ENCODE results near the gene COL6A5. TPM values are rescaled to one million over a fixed set of nuclear protein-coding genes. Genes with fewer than 3 reads are reported as not detected.

Gene COL6A5
- total and polyA plus RNA-seq, 9 of the 15 experiments (the other 6 are each of a cell fraction or from before 2014, with no cell fraction given) = 1.5 to 9.7 (median 5.6) TPM

DNA sequence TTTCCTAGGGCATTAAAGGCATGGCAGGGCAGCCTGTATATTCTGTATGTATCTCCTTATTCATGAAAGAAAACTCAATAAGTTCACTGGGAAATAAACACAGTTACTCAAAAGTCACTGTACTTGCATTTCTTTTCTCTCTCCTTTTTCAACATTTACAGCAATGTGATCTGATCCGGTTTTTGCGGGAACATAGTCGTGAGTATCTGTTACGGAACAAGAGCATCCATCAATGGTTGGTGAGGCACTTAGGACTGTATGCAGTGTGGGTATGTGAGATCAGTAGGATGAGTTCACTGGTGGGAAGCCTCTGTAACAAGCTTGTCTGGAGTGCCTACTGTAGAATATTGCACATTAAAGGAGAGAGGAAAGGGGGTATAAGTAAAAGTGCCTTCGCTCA, 80.7 kb downstream of the COL6A5 start (continued):
- TF ChIP-seq ILK (tag; IDR thresholded peaks at IDR 0.05; ENCODE audit: borderline replicate concordance, low read depth) (no peak), EGR1 (conservative IDR thresholded peaks at IDR 0.05) (no peak)
- TF ChIP-seq, protein P1, sequence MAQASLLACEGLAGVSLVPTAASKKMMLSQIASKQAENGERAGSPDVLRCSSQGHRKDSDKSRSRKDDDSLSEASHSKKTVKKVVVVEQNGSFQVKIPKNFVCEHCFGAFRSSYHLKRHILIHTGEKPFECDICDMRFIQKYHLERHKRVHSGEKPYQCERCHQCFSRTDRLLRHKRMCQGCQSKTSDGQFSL (CRISPR knock-in tag; IDR thresholded peaks at IDR 0.05) = no peak
- TF ChIP-seq, protein P1 (tag; IDR thresholded peaks at IDR 0.05) = no peak

DNA sequence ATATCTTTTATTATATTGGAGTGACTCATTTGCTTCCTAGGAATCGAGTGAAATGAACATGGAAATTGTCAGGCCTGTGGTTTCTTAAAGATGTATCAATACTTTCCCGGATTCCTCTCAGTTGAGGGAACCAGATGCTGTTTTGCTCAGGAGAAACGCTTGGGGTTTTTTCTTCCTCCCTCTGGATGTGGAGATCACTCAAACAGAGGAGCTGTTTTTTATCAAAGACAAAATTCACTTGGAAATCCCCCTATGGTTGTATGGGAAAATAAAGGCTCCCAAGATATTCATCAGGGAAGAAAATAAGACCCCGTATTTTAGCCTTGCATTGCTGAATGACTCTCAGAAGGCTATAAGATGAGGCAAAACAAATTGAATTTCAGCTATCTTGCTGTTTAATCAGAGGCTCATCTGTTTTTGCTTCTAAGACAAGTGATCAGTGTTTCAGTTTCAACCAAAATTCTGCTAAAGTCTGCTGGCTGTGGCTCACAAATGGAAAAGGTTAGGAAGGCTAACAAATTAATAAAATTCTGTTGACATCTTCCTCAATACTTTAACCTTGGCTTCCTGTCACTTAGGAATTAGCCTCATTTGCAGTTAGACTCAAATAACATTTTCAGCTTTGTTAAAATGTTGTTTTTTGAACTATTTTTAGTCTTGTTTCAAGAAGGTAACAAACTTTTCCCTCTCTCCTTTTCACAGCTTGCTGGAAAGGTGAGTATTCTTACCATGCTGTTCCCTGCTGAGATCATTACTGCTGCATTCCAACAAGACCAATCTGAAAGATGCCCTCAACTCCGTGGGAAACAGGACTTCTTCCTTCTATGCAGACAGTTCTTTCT, 83.6 kb downstream of the COL6A5 start:
- H2AFZ ChIP-seq (ENCODE audit: low read depth, low read length) = no peak overlapping the region
- intact Hi-C loops (cut with micrococcal nuclease) (no loop called here), in situ Hi-C loops (cut with MboI) (no loop called here)
- H3K27me3 ChIP-seq (ENCODE audit: control insufficient read depth in 2 of 2, insufficient read depth in 2 of 2, low read length in 2 of 2) = no peaks in the 10 kb centered on the region
- H3K4me2 ChIP-seq (ENCODE audit: insufficient read depth, low read length) = no peak overlapping the region
- H3K4me1 ChIP-seq (replicated peaks in 1 of 2; ENCODE audit: control insufficient read depth in 2 of 2, insufficient read depth in 2 of 2, low read length in 2 of 2) = no peaks in the 10 kb centered on the region; a peak in 3 of 5 replicates
- CTCF ChIA-PET (ENCODE audit: low intra/inter-chr PET ratio) = no interaction called here
- 68% methylated on average over 4 of the region's 5 CpGs for WGBS (ENCODE audit: insufficient coverage, low coverage, missing lambda C conversion rate)
- POLR2A ChIA-PET = no interaction called here
- H3K9me1 ChIP-seq (ENCODE audit: control insufficient read depth, insufficient read depth, low read length) = no peaks in the 10 kb centered on the region
- no peaks in the 10 kb centered on the region for H3K9me3 ChIP-seq (replicated peaks; ENCODE audit: control insufficient read depth, insufficient read depth, low read depth, low read length)
- H3K27ac ChIP-seq (ENCODE audit: extremely low read depth, low read depth, low read length) = no peak overlapping the region
- no peak overlapping the region; a peak in 1 of 4 replicates for H3K9ac ChIP-seq (ENCODE audit: insufficient read depth in 1 of 2, low read depth in 2 of 2, low read length in 2 of 2)
- no peak overlapping the region for H3K4me3 ChIP-seq
- no peaks in the 10 kb centered on the region for H3K79me2 ChIP-seq (ENCODE audit: control insufficient read depth, insufficient read depth, low read length)
- DNase-seq (ENCODE audit: extremely low read depth in 1 of 4, low spot score in 3 of 4) (no peak), ATAC-seq (no peak), FAIRE-seq (no peak)
- BruUV-seq (replicated peaks) = no TSS peak
- H3K36me3 ChIP-seq (ENCODE audit: control insufficient read depth, insufficient read depth, low read length) = peaks cover 21% of the 10 kb centered on the region; the same call in 2 of the 3 replicates
- H4K20me1 ChIP-seq (replicated peaks; ENCODE audit: control insufficient read depth, insufficient read depth, low read length) = no peaks in the 10 kb centered on the region
- TF ChIP-seq ZSCAN32 (CRISPR knock-in tag; IDR thresholded peaks at IDR 0.05) = no peak
- TF ChIP-seq MECOM (CRISPR knock-in tag; IDR thresholded peaks at IDR 0.05) = no peak
- no peak for TF ChIP-seq GABPB1 (CRISPR knock-in tag; IDR thresholded peaks at IDR 0.05)
- no peak for TF ChIP-seq ZKSCAN8 (CRISPR knock-in tag; IDR thresholded peaks at IDR 0.05)
- TF ChIP-seq MCM2 (IDR thresholded peaks at IDR 0.05; ENCODE audit: low read depth) = no peak
- no peak for TF ChIP-seq ZNF12 (CRISPR knock-in tag; IDR thresholded peaks at IDR 0.05)
- TF ChIP-seq ZNF79 (CRISPR knock-in tag; IDR thresholded peaks at IDR 0.05; ENCODE audit: low read depth) = no peak
- TF ChIP-seq, protein P2, sequence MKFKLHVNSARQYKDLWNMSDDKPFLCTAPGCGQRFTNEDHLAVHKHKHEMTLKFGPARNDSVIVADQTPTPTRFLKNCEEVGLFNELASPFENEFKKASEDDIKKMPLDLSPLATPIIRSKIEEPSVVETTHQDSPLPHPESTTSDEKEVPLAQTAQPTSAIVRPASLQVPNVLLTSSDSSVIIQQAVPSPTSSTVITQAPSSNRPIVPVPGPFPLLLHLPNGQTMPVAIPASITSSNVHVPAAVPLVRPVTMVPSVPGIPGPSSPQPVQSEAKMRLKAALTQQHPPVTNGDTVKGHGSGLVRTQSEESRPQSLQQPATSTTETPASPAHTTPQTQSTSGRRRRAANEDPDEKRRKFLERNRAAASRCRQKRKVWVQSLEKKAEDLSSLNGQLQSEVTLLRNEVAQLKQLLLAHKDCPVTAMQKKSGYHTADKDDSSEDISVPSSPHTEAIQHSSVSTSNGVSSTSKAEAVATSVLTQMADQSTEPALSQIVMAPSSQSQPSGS (CRISPR knock-in tag; IDR thresholded peaks at IDR 0.05) = no peak
- no peak for TF ChIP-seq NCOR1 (IDR thresholded peaks at IDR 0.05)
- TF ChIP-seq, protein P3, sequence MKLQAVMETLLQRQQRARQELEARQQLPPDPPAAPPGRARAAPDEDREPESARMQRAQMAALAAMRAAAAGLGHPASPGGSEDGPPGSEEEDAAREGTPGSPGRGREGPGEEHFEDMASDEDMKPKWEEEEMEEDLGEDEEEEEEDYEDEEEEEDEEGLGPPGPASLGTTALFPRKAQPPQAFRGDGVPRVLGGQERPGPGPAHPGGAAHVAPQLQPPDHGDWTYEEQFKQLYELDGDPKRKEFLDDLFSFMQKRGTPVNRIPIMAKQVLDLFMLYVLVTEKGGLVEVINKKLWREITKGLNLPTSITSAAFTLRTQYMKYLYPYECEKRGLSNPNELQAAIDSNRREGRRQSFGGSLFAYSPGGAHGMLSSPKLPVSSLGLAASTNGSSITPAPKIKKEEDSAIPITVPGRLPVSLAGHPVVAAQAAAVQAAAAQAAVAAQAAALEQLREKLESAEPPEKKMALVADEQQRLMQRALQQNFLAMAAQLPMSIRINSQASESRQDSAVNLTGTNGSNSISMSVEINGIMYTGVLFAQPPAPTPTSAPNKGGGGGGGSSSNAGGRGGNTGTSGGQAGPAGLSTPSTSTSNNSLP (IDR thresholded peaks at IDR 0.05; ENCODE audit: borderline replicate concordance, low read depth, low read length) = no peak

All from K562 (cell line).